Activated T-helper 1 cell treated with anti-CD3 and anti-CD28 coated beads, Interleukin-12 subunit alpha, Interleukin-12 subunit beta, Interleukin-2, Interleukin-4 antibody, amounts not matched to agents 30 ng/mL and 10 ng/mL and 1 ng/mL, durations not matched to agents 14 hours and 24 hours and 36 hours (primary cell): Measurements from ENCODE around the gene WASL. TPM values are rescaled to one million over a fixed set of nuclear protein-coding genes. Genes with fewer than 3 reads are reported as not detected.
A peak's percentile ranks its signal among the peaks of the same experiment; 100 is the strongest.

Source experiments
- DNase-seq: peaks from one replicate; pipeline ENCODE4 v3.0.0; 2021; ENCODE audit warnings: low spot score
- H3K27ac Mint-ChIP-seq: one replicate; pipeline ENCODE4 v1.8.0; 2021; ENCODE audit warnings: mild to moderate bottlenecking, mixed read lengths
- H3K27me3 Mint-ChIP-seq: one replicate; pipeline ENCODE4 v1.8.0; 2022; ENCODE audit warnings: mild to moderate bottlenecking, moderate library complexity, mixed read lengths; ENCODE audit not compliant: insufficient read depth
- H3K36me3 Mint-ChIP-seq: one replicate; pipeline ENCODE4 v1.8.0; 2021; ENCODE audit warnings: low read depth, mixed read lengths
- H3K4me1 Mint-ChIP-seq: one replicate; pipeline ENCODE4 v1.8.0; 2021; ENCODE audit warnings: low read depth, mixed read lengths
- H3K4me3 Mint-ChIP-seq: one replicate; pipeline ENCODE4 v1.8.0; 2021; ENCODE audit warnings: mild to moderate bottlenecking, moderate library complexity, mixed read lengths
- H3K9me3 Mint-ChIP-seq: one replicate; pipeline ENCODE4 v1.8.0; 2021; ENCODE audit warnings: mixed read lengths
- intact Hi-C: fragments of 100-400 bp; cut with micrococcal nuclease; formaldehyde crosslinking; loops from one replicate; pipeline ENCODE4 v1.15.1; 2024
- total RNA-seq: library from RNA; stranded (reverse); gene quantifications from 2 replicates; pipeline ENCODE4 v1.2.3, GENCODE V29; 2022

Gene WASL
- total RNA-seq, 1 donor from 2014 or later: 7.5 TPM

- Mint-ChIP-seq H3K4me3 (no peak overlapping the region), H3K4me1 (peaks cover 17% of the 10 kb centered on the region), H3K36me3 (no peaks in the 10 kb centered on the region), H3K27ac (no peak overlapping the region), H3K9me3 (no peaks in the 10 kb centered on the region), H3K27me3 (peaks cover 10% of the 10 kb centered on the region)
- no peak for DNase-seq
- intact Hi-C loops: no loop called here
Observed at GRCh38 chr7:123755338-123755737, 6.5 kb upstream of the WASL start.

- intact Hi-C loops: no loop called here
- Mint-ChIP-seq H3K36me3 (no peaks in the 10 kb centered on the region), H3K9me3 (no peaks in the 10 kb centered on the region), H3K4me3 (no peak overlapping the region), H3K4me1 (peaks cover 22% of the 10 kb centered on the region), H3K27ac (no peak overlapping the region), H3K27me3 (peaks cover 10% of the 10 kb centered on the region)
- DNase-seq: no peak
Observed at GRCh38 chr7:123754271-123754871, 5.6 kb upstream of the WASL start.

GRCh38 chr7:123752534-123752933 lies 3.7 kb upstream of the WASL start:
- DNase-seq: no peak
- peaks cover 30% of the 10 kb centered on the region for H3K4me1 Mint-ChIP-seq
- intact Hi-C loops: no loop called here
- no peaks in the 10 kb centered on the region for H3K9me3 Mint-ChIP-seq
- H3K27ac Mint-ChIP-seq: no peak overlapping the region
- no peak overlapping the region for H3K4me3 Mint-ChIP-seq
- H3K27me3 Mint-ChIP-seq: peaks cover 10% of the 10 kb centered on the region
- peaks cover 2% of the 10 kb centered on the region for H3K36me3 Mint-ChIP-seq

GRCh38 chr7:123751821-123752220 lies 3.0 kb upstream of the WASL start:
- Mint-ChIP-seq H3K36me3 (peaks cover 4% of the 10 kb centered on the region), H3K4me3 (no peak overlapping the region), H3K27me3 (peaks cover 10% of the 10 kb centered on the region), H3K9me3 (no peaks in the 10 kb centered on the region), H3K4me1 (peaks cover 38% of the 10 kb centered on the region), H3K27ac (no peak overlapping the region)
- intact Hi-C loops: no loop called here
- DNase-seq: no peak

- H3K36me3 Mint-ChIP-seq: peaks cover 9% of the 10 kb centered on the region
- H3K27ac Mint-ChIP-seq: no peak overlapping the region
- no peak for DNase-seq
- peak overlapping the region; percentile 39 for H3K4me3 Mint-ChIP-seq
- intact Hi-C loops: no loop called here
- no peaks in the 10 kb centered on the region for H3K9me3 Mint-ChIP-seq
- H3K27me3 Mint-ChIP-seq: peaks cover 11% of the 10 kb centered on the region
- H3K4me1 Mint-ChIP-seq: peaks cover 50% of the 10 kb centered on the region
Observed at GRCh38 chr7:123750389-123751230, 1.8 kb upstream of the WASL start.

GRCh38 chr7:123749537-123749857 lies 694 bp upstream of the WASL start:
- Mint-ChIP-seq H3K27ac (peak overlapping the region; percentile 96), H3K27me3 (peaks cover 11% of the 10 kb centered on the region), H3K4me3 (peak overlapping the region; percentile 90), H3K9me3 (no peaks in the 10 kb centered on the region), H3K36me3 (peaks cover 12% of the 10 kb centered on the region), H3K4me1 (peaks cover 56% of the 10 kb centered on the region)
- intact Hi-C loops: loop anchor here (1.0 to 5.0 kb wide), 4 partner anchors 37 to 1178 kb away; partner anchors contain the start of gene POT1
- DNase-seq: no peak

GRCh38 chr7:123748171-123748733 lies 551 bp downstream of the WASL start:
- H3K36me3 Mint-ChIP-seq: peaks cover 12% of the 10 kb centered on the region

GRCh38 chr7:123747620-123748141 lies 1.1 kb downstream of the WASL start:
- Mint-ChIP-seq H3K27me3 (peaks cover 5% of the 10 kb centered on the region), H3K36me3 (peaks cover 14% of the 10 kb centered on the region), H3K27ac (peak overlapping the region; percentile 95), H3K4me1 (peaks cover 74% of the 10 kb centered on the region), H3K9me3 (no peaks in the 10 kb centered on the region), H3K4me3 (peak overlapping the region; percentile 99)
- DNase-seq: peak; percentile 22
- intact Hi-C loops: loop anchor here (1.0 to 5.0 kb wide), 5 partner anchors 65 to 1180 kb away; partner anchors contain the start of genes IQUB, NDUFA5 and POT1

More at GRCh38 chr7:123748171-123748733, 551 bp downstream of the WASL start:
- H3K27me3 Mint-ChIP-seq: peaks cover 8% of the 10 kb centered on the region
- DNase-seq: peak; percentile 24
- intact Hi-C loops: loop anchor here (1.0 to 5.0 kb wide), 5 partner anchors 65 to 1179 kb away; partner anchors contain the start of genes IQUB, NDUFA5 and POT1
- peak overlapping the region; percentile 95 for H3K27ac Mint-ChIP-seq
- no peaks in the 10 kb centered on the region for H3K9me3 Mint-ChIP-seq
- peaks cover 69% of the 10 kb centered on the region for H3K4me1 Mint-ChIP-seq
- H3K4me3 Mint-ChIP-seq: peak overlapping the region; percentile 99

GRCh38 chr7:123746931-123747488 lies 1.8 kb downstream of the WASL start:
- H3K9me3 Mint-ChIP-seq: no peaks in the 10 kb centered on the region
- intact Hi-C loops: loop anchor here (5.0 kb wide), 1 partner anchor 1180 kb away; the partner anchor contains the start of gene POT1
- H3K36me3 Mint-ChIP-seq: peaks cover 14% of the 10 kb centered on the region
- peak overlapping the region; percentile 95 for H3K27ac Mint-ChIP-seq
- H3K4me3 Mint-ChIP-seq: peak overlapping the region; percentile 99
- no peak for DNase-seq
- H3K27me3 Mint-ChIP-seq: peaks cover 5% of the 10 kb centered on the region
- peaks cover 74% of the 10 kb centered on the region for H3K4me1 Mint-ChIP-seq

- Mint-ChIP-seq H3K9me3 (no peaks in the 10 kb centered on the region), H3K27ac (no peak overlapping the region), H3K36me3 (peaks cover 14% of the 10 kb centered on the region), H3K4me1 (peaks cover 65% of the 10 kb centered on the region), H3K27me3 (peaks cover 1% of the 10 kb centered on the region), H3K4me3 (peak overlapping the region; percentile 99)
- DNase-seq: no peak
- intact Hi-C loops: loop anchor here (5.0 kb wide), 1 partner anchor 1181 kb away; the partner anchor contains the start of gene POT1
Observed at GRCh38 chr7:123746055-123746454, 2.7 kb downstream of the WASL start.

- H3K4me1 Mint-ChIP-seq: peaks cover 63% of the 10 kb centered on the region
- peaks cover 14% of the 10 kb centered on the region for H3K36me3 Mint-ChIP-seq
- no peaks in the 10 kb centered on the region for H3K9me3 Mint-ChIP-seq
- H3K27me3 Mint-ChIP-seq: peaks cover 1% of the 10 kb centered on the region
- no peak for DNase-seq
- H3K27ac Mint-ChIP-seq: no peak overlapping the region
- intact Hi-C loops: loop anchor here (5.0 kb wide), 1 partner anchor 1182 kb away; the partner anchor contains the start of gene POT1
- no peak overlapping the region for H3K4me3 Mint-ChIP-seq
Observed at GRCh38 chr7:123745437-123745836, 3.4 kb downstream of the WASL start.

GRCh38 chr7:123744416-123744815 lies 4.4 kb downstream of the WASL start:
- H3K36me3 Mint-ChIP-seq: peaks cover 14% of the 10 kb centered on the region
- intact Hi-C loops: no loop called here
- H3K27ac Mint-ChIP-seq: no peak overlapping the region
- H3K4me1 Mint-ChIP-seq: peaks cover 58% of the 10 kb centered on the region
- DNase-seq: no peak
- H3K27me3 Mint-ChIP-seq: peaks cover 1% of the 10 kb centered on the region
- no peak overlapping the region for H3K4me3 Mint-ChIP-seq
- no peaks in the 10 kb centered on the region for H3K9me3 Mint-ChIP-seq
